DND-41 (cell line): Measurements from ENCODE around the gene GLI2.

Source experiments
- ATAC-seq: fragments of 200-7000 bp; cut with Tn5 transposase; 3 replicates; pipeline ENCODE4 v1.9.1; 2021; ENCODE audit warnings: low read depth; ENCODE audit not compliant: insufficient read depth
- DNase-seq: peaks from one replicate; pipeline ENCODE4 v3.0.0-alpha.2; 2020
- H2AFZ ChIP-seq: 2 replicates; pipeline ENCODE4 v1.6.0; 2012; ENCODE audit warnings: low read depth, low read length
- H3K27ac ChIP-seq: 2 replicates; pipeline ENCODE4 v1.5.1; 2012; ENCODE audit warnings: low read length, inconsistent platforms
- H3K27me3 ChIP-seq: fragments of 200-600 bp; sonication (generic); 2 replicates; pipeline ENCODE4 v1.6.0; 2012; ENCODE audit warnings: low read length, mild to moderate bottlenecking, inconsistent platforms; ENCODE audit not compliant: insufficient read depth, poor library complexity
- H3K36me3 ChIP-seq: 2 replicates; pipeline ENCODE4 v1.5.1; 2012; ENCODE audit warnings: low read length, inconsistent platforms; ENCODE audit not compliant: insufficient read depth
- H3K4me1 ChIP-seq: 2 replicates; pipeline ENCODE4 v1.5.1; 2012; ENCODE audit warnings: mild to moderate bottlenecking, low read length; ENCODE audit not compliant: insufficient read depth
- H3K4me2 ChIP-seq: 2 replicates; pipeline ENCODE4 v1.6.0; 2012; ENCODE audit warnings: mild to moderate bottlenecking, moderate library complexity, low read length, inconsistent platforms; ENCODE audit not compliant: insufficient read depth
- H3K4me3 ChIP-seq, 2 experiments: fragments of 200-600 bp in 1 of 2; shearing (Covaris generic) in 1 of 2; 2 replicates each; pipeline ENCODE4 v1.5.1; 2012 to 2016; ENCODE audit warnings: inconsistent platforms in 2 of 2, low read length in 2 of 2, mild to moderate bottlenecking in 2 of 2, low read depth in 1 of 2, moderate library complexity in 1 of 2
- H3K79me2 ChIP-seq: 2 replicates; pipeline ENCODE4 v1.6.0; 2012; ENCODE audit warnings: low read length, inconsistent platforms; ENCODE audit not compliant: insufficient read depth
- H3K9ac ChIP-seq: 2 replicates; pipeline ENCODE4 v1.6.0; 2012; ENCODE audit warnings: low read depth, mild to moderate bottlenecking, inconsistent platforms, low read length, moderate library complexity
- H3K9me3 ChIP-seq: 2 replicates; pipeline ENCODE4 v1.5.1; 2012; ENCODE audit warnings: low read length, moderate library complexity, mild to moderate bottlenecking, inconsistent platforms; ENCODE audit not compliant: insufficient read depth, severe bottlenecking
- H4K20me1 ChIP-seq: 2 replicates; pipeline ENCODE4 v1.6.0; 2012; ENCODE audit warnings: low read length; ENCODE audit not compliant: insufficient read depth
- CTCF ChIP-seq: IDR thresholded peaks from 2 replicates; pipeline ENCODE4 v1.5.1; 2012; ENCODE audit warnings: borderline replicate concordance, low read length, moderate library complexity, mild to moderate bottlenecking; ENCODE audit not compliant: poor library complexity, severe bottlenecking; ENCODE audit errors: extremely low read depth
- EZH2 ChIP-seq: IDR thresholded peaks from 3 replicates; pipeline ENCODE4 v1.6.1; 2012; ENCODE audit warnings: borderline replicate concordance, low read depth, mild to moderate bottlenecking, moderate library complexity, low read length, inconsistent platforms; ENCODE audit not compliant: severe bottlenecking

The GLI2 gene

GRCh38 chr2:120702801-120703200, 32.9 kb upstream of the GLI2 start:
- no peaks in the 10 kb centered on the region for H3K79me2 ChIP-seq
- DNase-seq (no peak), ATAC-seq (no peak)
- no peak overlapping the region for H2AFZ ChIP-seq
- no peak overlapping the region for H3K4me3 ChIP-seq
- TF ChIP-seq EZH2 (no peak), CTCF (no peak)
- H3K4me2 ChIP-seq, result no peak overlapping the region
- no peaks in the 10 kb centered on the region for H3K36me3 ChIP-seq
- H3K27me3 ChIP-seq, result peaks cover 16% of the 10 kb centered on the region
- H3K9me3 ChIP-seq, result no peaks in the 10 kb centered on the region
- no peaks in the 10 kb centered on the region for H3K4me1 ChIP-seq
- H3K27ac ChIP-seq, result no peak overlapping the region
- H3K9ac ChIP-seq, result no peak overlapping the region
- no peaks in the 10 kb centered on the region for H4K20me1 ChIP-seq

GRCh38 chr2:120703330-120703994, 32.2 kb upstream of the GLI2 start:
- Histone ChIP-seq H3K79me2 (no peaks in the 10 kb centered on the region), H3K9me3 (no peaks in the 10 kb centered on the region), H3K9ac (no peak overlapping the region), H4K20me1 (no peaks in the 10 kb centered on the region), H3K4me1 (no peaks in the 10 kb centered on the region), H3K27me3 (peaks cover 14% of the 10 kb centered on the region), H3K4me2 (no peak overlapping the region), H3K4me3 (no peak overlapping the region), H3K27ac (no peak overlapping the region), H3K36me3 (no peaks in the 10 kb centered on the region), H2AFZ (no peak overlapping the region)
- ATAC-seq, result no peak
- no peak for DNase-seq
- TF ChIP-seq EZH2 (no peak), CTCF (no peak)

- H4K20me1 ChIP-seq, result no peaks in the 10 kb centered on the region
- no peaks in the 10 kb centered on the region for H3K36me3 ChIP-seq
- H3K4me1 ChIP-seq, result no peaks in the 10 kb centered on the region
- no peak for ATAC-seq
- no peak overlapping the region for H3K4me3 ChIP-seq
- no peak overlapping the region for H3K4me2 ChIP-seq
- no peak for DNase-seq
- TF ChIP-seq EZH2, result no peak
- TF ChIP-seq CTCF, result no peak
- H3K27me3 ChIP-seq, result peaks cover 8% of the 10 kb centered on the region
- no peak overlapping the region for H3K27ac ChIP-seq
- no peak overlapping the region for H2AFZ ChIP-seq
- no peaks in the 10 kb centered on the region for H3K79me2 ChIP-seq
- no peak overlapping the region for H3K9ac ChIP-seq
- no peaks in the 10 kb centered on the region for H3K9me3 ChIP-seq
Observed at GRCh38 chr2:120704696-120705095, 31.0 kb upstream of the GLI2 start.
